ENCODE measurements around the gene MAST2. TPM values are rescaled to one million over a fixed set of nuclear protein-coding genes. Genes with fewer than 3 reads are reported as not detected.
"Not testable (repeated sequence)": the region's sequence is repeated elsewhere in the genome, so short reads cannot be mapped to it uniquely, and the experiment has no call there.

MAST2 gene
- total RNA-seq, 1 experiment from 2014 or later, result 36.2 TPM

GRCh38 chr1:46056325-46056724 lies 252.9 kb downstream of the MAST2 start:
- H3K9me3 Mint-ChIP-seq (ENCODE audit: low read depth, unreplicated experiment), result no peaks in the 10 kb centered on the region
- no peak overlapping the region for H3K27ac Mint-ChIP-seq (ENCODE audit: unreplicated experiment)
- no peaks in the 10 kb centered on the region for H3K27me3 Mint-ChIP-seq (ENCODE audit: unreplicated experiment)
- no peak overlapping the region for H3K4me3 Mint-ChIP-seq (ENCODE audit: low read depth, unreplicated experiment)
- peaks cover 25% of the 10 kb centered on the region for H3K4me1 Mint-ChIP-seq (ENCODE audit: low read depth, unreplicated experiment)
- no peaks in the 10 kb centered on the region for H3K36me3 Mint-ChIP-seq (ENCODE audit: insufficient read depth, unreplicated experiment)
- BruUV-seq (replicated peaks), result no TSS peak
- CTCF ChIA-PET, result interaction anchor here (0.6 kb wide), 1 partner anchor 29 kb away, joined by 3 read pairs; no protein-coding TSS in a partner anchor
- no peak for DNase-seq
- TF ChIP-seq, protein P1, sequence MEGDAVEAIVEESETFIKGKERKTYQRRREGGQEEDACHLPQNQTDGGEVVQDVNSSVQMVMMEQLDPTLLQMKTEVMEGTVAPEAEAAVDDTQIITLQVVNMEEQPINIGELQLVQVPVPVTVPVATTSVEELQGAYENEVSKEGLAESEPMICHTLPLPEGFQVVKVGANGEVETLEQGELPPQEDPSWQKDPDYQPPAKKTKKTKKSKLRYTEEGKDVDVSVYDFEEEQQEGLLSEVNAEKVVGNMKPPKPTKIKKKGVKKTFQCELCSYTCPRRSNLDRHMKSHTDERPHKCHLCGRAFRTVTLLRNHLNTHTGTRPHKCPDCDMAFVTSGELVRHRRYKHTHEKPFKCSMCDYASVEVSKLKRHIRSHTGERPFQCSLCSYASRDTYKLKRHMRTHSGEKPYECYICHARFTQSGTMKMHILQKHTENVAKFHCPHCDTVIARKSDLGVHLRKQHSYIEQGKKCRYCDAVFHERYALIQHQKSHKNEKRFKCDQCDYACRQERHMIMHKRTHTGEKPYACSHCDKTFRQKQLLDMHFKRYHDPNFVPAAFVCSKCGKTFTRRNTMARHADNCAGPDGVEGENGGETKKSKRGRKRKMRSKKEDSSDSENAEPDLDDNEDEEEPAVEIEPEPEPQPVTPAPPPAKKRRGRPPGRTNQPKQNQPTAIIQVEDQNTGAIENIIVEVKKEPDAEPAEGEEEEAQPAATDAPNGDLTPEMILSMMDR (IDR thresholded peaks at IDR 0.05; ENCODE audit: unreplicated experiment), result no peak
- intact Hi-C loops (cut with micrococcal nuclease; ENCODE audit: unreplicated experiment), result no loop called here

- BruUV-seq (replicated peaks); H3K27ac Mint-ChIP-seq (ENCODE audit: unreplicated experiment); DNase-seq; CTCF ChIA-PET; H3K4me3 Mint-ChIP-seq (ENCODE audit: low read depth, unreplicated experiment); intact Hi-C loops (cut with micrococcal nuclease; ENCODE audit: unreplicated experiment); H3K36me3 Mint-ChIP-seq (ENCODE audit: insufficient read depth, unreplicated experiment); H3K9me3 Mint-ChIP-seq (ENCODE audit: low read depth, unreplicated experiment); H3K27me3 Mint-ChIP-seq (ENCODE audit: unreplicated experiment): not testable (repeated sequence)
- H3K4me1 Mint-ChIP-seq (ENCODE audit: low read depth, unreplicated experiment), result peaks cover 25% of the 10 kb centered on the region
Measured at GRCh38 chr1:46057215-46057614, 253.8 kb downstream of the MAST2 start.

- CTCF ChIA-PET, result no interaction called here
- TF ChIP-seq, protein P1 (IDR thresholded peaks at IDR 0.05; ENCODE audit: unreplicated experiment), result no peak
- peaks cover 3% of the 10 kb centered on the region for H3K36me3 Mint-ChIP-seq (ENCODE audit: insufficient read depth, unreplicated experiment)
- DNase-seq, result no peak
- H3K27ac Mint-ChIP-seq (ENCODE audit: unreplicated experiment), result no peak overlapping the region
- H3K27me3 Mint-ChIP-seq (ENCODE audit: unreplicated experiment), result no peaks in the 10 kb centered on the region
- no peaks in the 10 kb centered on the region for H3K9me3 Mint-ChIP-seq (ENCODE audit: low read depth, unreplicated experiment)
- no peak overlapping the region for H3K4me3 Mint-ChIP-seq (ENCODE audit: low read depth, unreplicated experiment)
- intact Hi-C loops (cut with micrococcal nuclease; ENCODE audit: unreplicated experiment), result no loop called here
- peaks cover 27% of the 10 kb centered on the region for H3K4me1 Mint-ChIP-seq (ENCODE audit: low read depth, unreplicated experiment)
- BruUV-seq (replicated peaks), result no TSS peak
Measured at GRCh38 chr1:46057781-46058180, 254.4 kb downstream of the MAST2 start.

DNA sequence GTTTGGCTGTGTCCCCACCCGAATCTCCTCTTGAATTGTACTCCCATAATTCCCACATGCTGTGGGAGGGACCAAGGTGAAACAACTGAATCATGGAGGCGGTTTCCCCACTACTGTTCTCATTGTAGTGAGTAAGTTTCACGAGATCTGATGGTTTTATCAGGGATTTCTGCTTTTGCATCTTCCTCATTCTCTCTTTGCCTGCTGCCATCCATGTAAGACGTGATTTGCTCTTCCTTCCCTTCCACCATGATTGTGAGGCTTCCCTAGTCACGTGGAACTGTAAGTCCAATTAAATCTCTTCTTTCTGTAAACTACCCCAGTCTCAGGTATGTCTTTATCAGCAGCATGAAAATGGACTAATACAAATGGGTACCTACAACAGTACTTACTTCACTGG lies 255.5 kb downstream of the MAST2 start:
- no peak overlapping the region for H3K27ac Mint-ChIP-seq (ENCODE audit: unreplicated experiment)
- CTCF ChIA-PET, result no interaction called here
- peaks cover 31% of the 10 kb centered on the region for H3K4me1 Mint-ChIP-seq (ENCODE audit: low read depth, unreplicated experiment)
- H3K27me3 Mint-ChIP-seq (ENCODE audit: unreplicated experiment), result no peaks in the 10 kb centered on the region
- peaks cover 4% of the 10 kb centered on the region for H3K36me3 Mint-ChIP-seq (ENCODE audit: insufficient read depth, unreplicated experiment)
- no peak overlapping the region for H3K4me3 Mint-ChIP-seq (ENCODE audit: low read depth, unreplicated experiment)
- no peak for DNase-seq
- H3K9me3 Mint-ChIP-seq (ENCODE audit: low read depth, unreplicated experiment), result no peaks in the 10 kb centered on the region
- TF ChIP-seq, protein P1 (IDR thresholded peaks at IDR 0.05; ENCODE audit: unreplicated experiment), result no peak
- BruUV-seq (replicated peaks), result no TSS peak
- intact Hi-C loops (cut with micrococcal nuclease; ENCODE audit: unreplicated experiment), result no loop called here

DNA sequence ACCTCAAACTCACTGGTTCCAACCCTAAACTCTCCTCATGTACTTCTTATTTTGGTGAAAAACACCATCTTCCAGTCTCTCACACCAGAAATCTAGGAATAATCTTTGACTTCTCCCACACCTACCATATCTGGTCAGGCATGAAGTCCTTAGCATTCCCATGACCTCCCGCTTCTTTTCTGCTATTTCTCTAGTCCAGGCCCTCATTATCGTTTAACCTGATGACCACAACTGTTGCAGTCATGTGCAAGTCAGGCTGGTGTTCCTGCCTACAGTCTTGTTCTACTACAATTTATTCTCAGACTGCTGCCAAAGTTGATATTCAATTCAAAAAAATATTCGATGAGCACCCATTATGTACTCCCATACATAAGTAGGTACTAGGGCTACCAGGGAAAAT lies 257.7 kb downstream of the MAST2 start:
- H3K27me3 Mint-ChIP-seq (ENCODE audit: unreplicated experiment), result no peaks in the 10 kb centered on the region
- H3K36me3 Mint-ChIP-seq (ENCODE audit: insufficient read depth, unreplicated experiment), result peaks cover 4% of the 10 kb centered on the region
- no peaks in the 10 kb centered on the region for H3K9me3 Mint-ChIP-seq (ENCODE audit: low read depth, unreplicated experiment)
- no peak overlapping the region for H3K27ac Mint-ChIP-seq (ENCODE audit: unreplicated experiment)
- peaks cover 23% of the 10 kb centered on the region for H3K4me1 Mint-ChIP-seq (ENCODE audit: low read depth, unreplicated experiment)
- CTCF ChIA-PET, result no interaction called here
- no peak overlapping the region for H3K4me3 Mint-ChIP-seq (ENCODE audit: low read depth, unreplicated experiment)
- TF ChIP-seq, protein P1 (IDR thresholded peaks at IDR 0.05; ENCODE audit: unreplicated experiment), result no peak
- DNase-seq, result no peak
- intact Hi-C loops (cut with micrococcal nuclease; ENCODE audit: unreplicated experiment), result no loop called here
- no TSS peak for BruUV-seq (replicated peaks)

Data from Calu3 (cell line).